Measurements from ENCODE around the gene CDCA7.
"Not testable (repeated sequence)": the region's sequence is repeated elsewhere in the genome, so short reads cannot be mapped to it uniquely, and the experiment has no call there.

Gene CDCA7

DNA sequence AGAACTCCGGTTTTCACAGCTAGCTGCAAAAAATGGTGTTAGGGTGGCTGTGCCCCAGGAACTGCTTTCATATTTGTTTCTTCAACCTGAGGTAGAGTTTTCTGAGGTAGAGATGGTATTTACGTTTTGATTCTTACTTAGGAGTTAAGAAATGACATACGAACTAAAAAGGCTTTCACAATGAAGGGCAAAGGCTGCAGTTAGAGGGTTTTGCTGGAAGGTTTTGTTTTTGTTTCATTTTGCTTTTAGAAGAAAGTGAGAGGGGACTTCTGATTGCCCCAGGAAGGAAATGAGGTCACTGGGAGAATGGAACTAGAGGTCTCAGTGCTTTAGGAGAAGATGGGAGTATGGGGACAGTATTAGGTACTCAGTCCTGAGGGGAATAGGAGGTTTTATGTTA lies 15.5 kb downstream of the CDCA7 start:
- DNase-seq = no peak

DNA sequence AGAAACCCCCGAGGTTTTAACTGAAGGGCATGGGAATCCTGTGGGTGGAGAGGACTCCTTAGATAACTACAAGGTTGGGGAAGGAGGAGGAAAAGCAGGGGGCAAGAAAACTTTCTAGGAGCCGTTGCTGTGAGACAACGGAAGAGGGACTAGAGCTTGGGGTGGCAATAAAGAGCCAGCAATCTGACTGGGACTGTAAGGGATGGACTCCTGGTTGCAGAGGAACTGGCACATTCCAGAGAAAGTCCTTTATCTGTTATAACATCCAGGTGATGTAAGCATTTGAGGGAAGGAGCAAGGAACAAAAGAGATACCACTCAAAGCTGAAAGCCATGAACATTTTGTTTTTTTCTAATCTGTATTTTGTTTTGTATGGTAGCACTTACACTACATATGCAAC lies 16.4 kb downstream of the CDCA7 start:
- no peak for DNase-seq

DNA sequence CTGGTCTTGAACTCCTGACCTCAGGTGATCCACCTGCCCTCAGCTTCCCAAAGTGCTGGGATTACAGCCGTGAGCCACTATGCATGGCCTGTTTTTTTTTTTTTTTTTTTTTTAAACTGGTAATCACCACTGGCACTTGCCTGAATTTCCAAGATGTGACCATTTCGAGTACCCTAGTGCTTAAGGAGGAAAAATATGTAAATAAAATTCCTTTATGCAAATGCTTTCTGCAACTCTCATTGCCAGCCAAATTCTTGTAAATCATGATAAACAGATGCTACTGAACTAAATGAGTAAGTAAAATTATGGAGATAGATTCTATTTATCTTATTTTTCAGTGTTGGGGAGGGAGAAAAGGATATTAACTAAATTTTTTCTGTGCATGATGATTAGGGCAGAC lies 18.6 kb downstream of the CDCA7 start:
- DNase-seq = no peak

DNA sequence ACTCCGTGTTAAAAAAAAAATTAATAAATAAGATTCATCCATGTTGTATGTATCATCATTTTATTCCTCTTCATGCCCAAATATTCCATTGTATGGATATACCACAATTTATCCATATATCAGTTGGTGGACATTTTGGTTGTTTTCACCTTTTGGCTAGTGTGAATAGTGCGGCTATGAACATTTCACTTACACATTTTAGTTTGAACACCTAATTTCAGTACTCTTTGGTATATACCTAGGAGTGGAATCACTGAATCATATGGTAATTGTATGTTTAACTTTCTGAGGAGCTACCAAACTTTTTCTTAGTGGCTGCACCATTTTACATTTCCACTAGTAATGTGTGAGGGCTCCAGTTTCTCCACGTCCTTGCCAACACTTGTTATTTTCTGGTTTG lies 20.0 kb downstream of the CDCA7 start:
- DNase-seq = no peak

DNA sequence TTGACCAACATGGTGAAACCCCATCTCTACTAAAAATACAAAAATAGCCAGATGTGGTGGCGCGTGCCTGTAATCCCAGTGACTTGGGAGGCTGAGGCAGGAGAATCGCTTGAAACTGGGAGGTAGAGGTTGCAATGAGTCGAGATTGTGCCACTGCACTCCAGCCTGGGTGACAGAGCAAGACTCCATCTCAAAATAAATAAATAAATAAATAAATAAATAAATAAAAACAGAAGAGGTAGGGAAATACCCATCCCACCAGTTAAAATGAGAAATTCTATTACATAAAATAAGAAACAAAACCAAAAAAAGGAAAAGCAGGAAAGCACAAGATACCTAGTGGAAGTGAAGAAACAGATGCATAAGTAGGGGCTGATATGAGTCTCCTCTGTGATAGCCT lies 30.9 kb downstream of the CDCA7 start:
- not testable (repeated sequence) for DNase-seq

DNA sequence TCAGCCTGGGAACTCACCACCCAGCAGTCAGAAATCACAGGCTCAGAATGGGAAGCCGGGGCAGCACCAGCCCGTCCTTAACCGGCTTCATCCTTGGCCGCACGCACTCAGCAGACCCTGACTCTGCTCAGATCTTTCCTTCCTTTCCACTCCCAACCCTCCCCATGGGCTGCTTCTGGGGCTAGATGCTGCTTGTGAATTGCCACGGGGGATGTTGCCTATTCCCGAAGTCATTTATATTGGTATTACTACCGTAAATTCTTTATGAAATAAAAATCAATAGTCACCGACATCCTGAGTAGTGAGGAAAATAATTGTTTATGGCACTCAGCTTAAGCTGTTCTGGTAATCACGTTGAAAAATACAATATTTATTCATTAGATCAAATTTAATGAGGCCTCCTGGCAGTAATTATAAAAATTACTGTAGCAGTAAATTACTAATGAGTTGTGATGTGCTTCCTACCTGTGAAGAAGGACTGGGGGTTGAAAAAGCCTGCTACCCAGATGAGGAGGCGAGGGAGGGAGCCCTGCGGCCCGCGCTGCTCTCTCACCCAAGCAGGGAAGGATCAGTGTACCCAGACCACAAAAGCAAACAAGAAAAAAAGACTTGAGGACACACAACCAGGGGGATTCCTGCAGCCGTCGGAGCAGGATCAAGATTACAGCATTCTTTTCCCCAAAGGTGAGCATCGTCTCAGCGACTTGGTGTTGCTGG lies 31.5 kb downstream of the CDCA7 start:
- DNase-seq = no peak

DNA sequence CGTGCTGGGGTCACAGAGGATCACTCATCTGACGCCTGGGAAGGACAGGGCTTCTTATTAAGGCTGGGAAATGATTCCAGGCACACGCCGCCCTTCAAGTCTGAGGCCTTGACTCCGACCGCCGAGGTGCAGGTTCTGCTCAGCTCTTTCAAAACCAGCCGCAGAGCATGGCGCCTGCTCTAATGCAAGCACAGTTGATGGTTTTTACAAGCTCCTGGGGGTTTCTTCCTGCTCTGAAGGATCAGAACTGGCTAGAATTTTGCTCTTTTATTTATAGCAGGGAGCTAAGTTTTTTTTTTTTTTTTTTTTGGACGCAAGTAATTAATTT lies 32.0 kb downstream of the CDCA7 start:
- no peak for DNase-seq

DNA sequence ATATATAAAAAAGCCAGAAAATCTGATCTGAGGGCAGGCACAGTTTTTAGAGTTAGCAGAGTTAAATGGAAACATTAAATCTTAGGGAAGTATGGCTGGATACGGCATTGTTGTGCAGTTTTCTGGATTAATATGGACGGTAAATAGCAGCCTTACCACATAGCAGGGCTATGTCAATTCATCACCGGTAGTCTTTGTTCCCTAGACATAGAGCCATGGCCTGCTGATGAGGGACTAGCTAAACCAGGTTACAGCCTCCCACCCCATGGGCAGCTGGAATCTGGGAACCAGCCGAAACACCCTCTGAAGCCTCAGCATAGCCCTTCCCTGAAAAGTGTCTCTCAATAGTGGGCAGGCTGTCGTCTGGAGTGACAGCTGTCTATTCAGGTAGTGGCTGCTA lies 32.4 kb downstream of the CDCA7 start:
- DNase-seq = no peak

DNA sequence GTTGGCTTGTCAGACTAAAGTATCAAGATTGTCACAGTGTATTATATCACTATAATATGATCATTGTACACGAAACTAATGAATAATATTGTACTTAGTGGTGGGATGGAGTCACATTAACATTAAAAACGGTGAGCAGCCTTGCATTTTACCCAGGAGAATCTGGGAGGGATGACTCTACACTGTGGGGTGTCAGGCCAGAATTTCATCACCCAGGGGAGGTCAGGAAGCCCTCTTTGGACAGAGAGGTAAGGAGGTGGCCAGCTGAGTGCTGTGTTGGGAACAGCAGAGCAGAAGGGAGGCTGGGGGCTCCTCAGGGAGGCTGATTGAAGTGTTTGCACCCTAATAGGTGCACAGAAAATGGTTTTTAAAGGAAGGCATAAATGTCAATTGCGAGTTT lies 33.0 kb downstream of the CDCA7 start:
- DNase-seq = no peak

DNA sequence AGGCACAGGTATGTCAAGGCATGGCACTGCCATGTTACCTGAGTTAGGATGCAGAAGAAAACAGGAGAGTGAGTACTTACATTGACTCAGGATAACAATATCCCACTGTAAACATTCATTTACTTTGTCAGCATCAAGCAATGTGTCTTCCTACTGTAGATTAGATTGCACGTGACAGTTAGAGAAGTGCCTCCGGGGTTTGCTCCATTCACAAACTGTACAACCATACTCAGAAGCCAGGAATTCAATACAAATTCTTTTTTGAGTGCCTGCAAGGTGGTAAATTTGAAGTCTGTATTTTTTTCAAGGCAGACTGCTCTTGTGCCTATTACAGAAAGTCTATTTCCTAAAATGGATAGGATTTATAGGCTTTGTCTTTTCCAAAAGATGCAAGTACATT lies 34.1 kb downstream of the CDCA7 start:
- no peak for DNase-seq

DNA sequence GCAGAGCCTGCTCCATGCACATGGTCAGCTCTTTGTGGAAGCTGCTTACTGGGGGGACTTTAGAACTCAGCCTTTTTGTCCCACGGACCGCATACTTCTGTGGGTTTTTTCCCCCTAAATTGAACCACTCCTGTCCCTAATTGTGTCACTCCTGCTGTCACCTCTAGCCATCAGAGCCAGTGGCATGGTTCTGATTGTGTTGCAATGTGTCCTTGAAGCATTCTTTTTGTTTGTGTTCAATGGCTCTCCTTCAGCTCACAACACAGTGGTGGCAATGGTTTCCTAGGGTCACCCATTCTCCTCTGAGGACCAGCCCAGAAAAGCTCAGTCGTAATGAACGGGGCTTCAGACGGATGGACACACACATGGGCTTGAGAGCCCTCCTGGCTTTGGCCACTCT lies 35.4 kb downstream of the CDCA7 start:
- no peak for DNase-seq

DNA sequence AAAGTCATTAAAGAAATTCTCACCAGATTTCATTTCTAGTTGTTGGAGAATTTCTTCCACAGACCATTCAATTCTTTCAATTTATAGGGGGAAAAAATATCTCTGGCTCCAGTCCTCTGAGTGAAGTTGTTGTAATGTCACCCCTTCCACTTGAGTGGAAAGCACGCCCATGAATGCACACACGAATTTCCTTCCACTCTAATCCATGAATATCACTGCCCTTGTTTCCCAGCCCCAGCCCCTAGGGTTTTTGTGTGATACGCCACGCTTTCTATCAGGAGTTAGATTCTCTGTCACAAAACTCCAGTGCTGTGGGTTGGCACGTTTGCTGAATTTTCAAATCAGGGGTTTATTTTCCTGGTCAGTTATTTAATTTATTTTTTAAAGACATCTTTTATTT lies 38.1 kb downstream of the CDCA7 start:
- no peak for DNase-seq

DNA sequence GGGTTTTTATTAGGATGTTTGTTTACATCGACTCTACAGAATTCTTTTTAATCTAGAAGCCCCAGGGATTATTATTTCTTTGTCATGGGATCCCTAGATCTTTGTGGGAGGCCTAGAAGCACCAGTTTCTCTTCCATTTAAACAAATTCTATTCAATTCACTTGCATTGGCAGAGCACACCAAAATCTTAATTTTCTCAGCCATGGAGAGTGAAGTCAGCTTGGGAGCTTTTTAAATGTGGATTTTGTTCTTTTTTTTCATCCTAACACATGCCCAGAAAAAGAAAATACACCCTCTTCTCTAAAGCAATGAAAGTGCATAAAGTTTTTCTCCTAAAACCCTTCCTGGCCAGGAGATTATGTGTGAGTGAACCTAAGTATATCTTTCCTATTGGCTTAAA lies 38.5 kb downstream of the CDCA7 start:
- DNase-seq = no peak

DNA sequence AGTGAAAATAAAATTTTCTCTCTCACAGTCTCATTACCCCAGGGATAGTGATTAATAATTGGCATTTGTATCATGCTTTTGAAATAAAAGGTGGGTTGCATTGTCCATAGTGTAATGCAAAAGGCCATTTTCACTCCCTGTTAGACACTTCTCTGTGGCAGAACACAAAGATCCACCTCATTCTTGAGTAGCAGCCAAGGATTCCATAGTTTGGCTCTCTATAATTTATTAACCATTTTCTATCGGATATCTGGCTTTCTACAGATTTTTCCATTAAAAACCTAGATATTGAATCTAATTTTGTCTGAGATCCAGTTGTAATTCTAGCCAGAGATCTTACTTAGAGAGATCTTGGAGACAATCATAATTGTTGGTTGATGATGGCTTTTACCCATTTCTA lies 39.0 kb downstream of the CDCA7 start:
- no peak for DNase-seq

DNA sequence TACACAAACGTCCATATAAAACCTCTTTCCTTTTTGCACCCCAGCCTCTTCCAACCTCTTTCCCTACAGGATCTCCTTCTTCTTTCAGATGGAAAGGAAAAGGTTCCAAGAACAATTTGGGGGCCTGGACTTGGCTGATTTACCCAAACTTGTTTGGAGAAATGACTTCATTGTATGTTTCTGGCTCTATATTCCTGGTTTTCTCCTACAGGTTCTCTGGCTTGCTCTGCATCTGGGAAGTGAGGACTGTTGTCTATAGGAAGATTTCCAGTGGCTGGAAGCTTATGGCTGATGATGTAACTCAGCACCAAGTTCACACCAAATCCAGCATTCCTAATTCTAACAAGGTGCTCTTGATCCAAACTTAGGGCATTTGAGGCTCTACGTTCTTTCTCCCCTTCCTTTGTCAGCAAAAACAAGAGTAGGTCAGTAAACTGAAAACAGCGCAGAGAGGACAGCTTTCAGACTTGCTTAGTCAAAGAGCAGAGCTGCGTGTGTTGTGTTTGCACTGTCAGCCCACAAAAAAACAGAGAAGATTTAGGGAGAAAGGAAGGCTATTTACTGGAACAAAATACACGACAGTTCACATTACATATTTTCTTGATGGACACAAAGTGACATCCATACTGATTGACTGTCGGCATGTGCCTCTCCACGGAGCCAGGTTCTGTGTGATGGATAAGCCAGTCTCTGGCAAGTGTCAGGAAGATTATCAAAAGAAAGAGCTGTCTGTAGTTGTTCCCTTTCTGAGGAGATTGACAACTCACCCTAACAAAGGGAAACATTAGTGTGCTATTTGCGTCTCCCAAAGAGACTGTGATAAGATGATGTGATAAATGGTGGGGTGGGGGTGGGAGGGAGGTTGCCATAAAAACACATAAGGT lies 39.7 kb downstream of the CDCA7 start:
- no peak for DNase-seq

DNA sequence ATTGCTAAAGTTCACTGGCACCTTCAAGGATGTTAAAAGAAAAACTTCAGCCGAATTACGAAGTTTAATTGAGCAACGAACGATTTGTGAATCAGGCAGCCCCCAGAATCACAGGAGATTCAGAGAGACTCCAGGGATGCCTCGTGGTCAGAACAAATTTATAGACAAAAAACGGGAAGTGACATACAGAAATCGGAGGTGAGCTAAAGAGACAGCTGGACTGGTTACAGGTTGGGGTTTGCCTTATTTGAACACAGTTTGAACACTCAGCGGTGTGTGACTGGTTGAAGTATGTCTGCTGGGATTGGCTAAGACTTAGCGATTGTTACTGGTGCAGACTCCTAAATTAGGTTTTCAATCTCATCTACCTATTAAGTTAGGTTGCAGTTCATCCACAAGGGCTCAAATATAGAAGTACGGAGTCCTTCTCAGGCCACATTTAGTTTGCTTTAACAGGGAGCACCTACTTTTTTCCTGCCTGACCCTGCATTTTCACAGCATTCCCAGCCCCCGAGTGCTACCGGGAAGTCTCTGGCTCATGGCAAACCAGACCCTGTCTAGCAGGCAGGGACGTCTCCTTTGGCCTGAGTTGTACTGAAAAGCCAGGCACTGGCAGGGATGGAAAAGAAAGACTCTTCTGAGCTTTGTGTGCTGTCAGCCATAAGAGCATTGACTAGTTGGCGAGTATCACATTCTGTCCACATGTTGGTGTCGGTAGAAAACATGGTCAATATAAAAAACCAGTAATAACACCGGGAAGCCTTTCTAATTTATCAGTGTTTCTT lies 41.1 kb downstream of the CDCA7 start:
- no peak for DNase-seq

DNA sequence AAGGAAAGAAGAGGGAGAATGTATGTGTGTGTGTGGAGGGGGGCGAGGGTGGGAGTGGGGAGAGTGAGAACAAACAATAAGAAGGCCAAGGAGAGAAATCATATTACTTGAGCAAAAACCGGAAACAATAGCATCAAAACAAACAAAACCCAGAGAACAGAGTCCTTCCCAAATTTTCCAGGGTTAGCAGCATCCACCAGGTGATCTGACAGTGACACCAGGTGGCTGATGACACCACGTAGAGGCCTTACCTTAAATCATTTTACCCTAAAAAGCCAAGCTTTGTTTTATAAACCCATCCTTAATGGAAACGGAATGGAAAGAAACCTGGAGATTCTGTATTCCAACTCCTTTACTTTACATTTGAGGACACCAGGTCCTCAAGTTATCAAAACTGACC lies 42.9 kb downstream of the CDCA7 start:
- DNase-seq = no peak

DNA sequence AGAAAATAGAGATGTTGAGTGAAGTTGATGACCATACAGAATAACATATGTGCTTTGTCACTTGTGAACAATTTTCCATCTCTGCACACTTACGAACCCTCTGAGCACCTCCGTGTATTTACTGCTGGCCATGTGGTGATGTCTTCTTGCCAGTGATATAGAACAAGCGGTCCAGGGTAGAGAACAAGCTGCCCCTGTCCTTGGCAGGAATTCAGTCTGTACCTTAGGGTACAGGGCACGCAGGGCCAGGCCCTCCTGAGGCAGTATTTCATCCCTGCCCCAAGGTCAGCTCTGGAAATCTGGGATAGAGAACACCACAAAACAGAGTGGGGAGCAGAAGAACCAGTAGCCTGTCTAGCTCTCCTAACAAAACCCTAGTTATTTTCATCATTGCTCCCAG lies 44.6 kb downstream of the CDCA7 start:
- DNase-seq = no peak

DNA sequence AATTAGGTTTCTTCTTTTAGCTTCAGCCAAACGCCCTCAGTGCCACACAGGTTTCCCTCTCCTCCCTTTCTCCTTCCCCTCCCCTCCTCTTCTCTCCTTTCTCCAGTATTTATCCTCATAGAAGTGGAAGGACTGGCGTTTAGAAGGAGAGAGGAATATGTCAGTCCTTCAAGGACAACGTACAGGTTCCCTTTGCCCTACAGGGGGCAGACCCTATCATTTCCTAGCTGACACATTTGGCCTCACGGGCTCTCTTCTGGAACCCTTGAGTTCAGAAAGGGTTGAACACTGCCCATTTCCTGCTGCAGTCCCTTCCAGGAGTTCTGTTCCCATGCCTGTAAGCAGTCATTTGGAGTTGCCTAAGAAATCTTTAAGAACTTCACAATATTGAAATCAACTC lies 46.1 kb downstream of the CDCA7 start:
- no peak for DNase-seq

DNA sequence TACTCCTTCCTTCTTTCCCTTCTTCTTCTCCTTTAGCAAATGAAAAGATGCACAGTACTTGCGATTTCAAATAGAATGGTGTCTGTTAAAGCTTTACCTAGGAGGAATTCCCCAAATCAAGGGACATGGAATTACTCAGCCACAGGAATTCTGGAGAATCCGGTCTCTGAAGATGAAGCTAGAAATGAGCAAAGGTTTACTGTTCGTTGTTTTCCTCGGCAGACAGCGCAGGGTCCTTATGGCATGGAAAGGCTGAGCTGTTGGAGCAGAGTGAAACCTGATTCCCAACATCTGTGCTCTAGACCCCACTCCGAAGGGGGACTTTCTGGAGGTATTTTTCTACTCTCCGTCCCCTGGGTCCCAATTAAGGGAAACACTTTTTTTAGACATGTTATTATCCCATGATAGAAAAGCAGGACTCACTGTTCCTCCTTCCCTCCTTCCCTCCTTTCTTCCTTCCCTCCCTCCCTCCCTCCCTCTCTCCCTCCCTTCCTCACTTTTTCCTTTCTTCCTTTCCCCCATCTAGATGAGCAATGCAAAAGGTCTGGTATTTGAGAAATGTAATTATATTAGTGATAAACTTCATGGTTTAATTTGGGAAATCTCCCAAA lies 47.1 kb downstream of the CDCA7 start:
- peak; percentile 32 for DNase-seq

DNA sequence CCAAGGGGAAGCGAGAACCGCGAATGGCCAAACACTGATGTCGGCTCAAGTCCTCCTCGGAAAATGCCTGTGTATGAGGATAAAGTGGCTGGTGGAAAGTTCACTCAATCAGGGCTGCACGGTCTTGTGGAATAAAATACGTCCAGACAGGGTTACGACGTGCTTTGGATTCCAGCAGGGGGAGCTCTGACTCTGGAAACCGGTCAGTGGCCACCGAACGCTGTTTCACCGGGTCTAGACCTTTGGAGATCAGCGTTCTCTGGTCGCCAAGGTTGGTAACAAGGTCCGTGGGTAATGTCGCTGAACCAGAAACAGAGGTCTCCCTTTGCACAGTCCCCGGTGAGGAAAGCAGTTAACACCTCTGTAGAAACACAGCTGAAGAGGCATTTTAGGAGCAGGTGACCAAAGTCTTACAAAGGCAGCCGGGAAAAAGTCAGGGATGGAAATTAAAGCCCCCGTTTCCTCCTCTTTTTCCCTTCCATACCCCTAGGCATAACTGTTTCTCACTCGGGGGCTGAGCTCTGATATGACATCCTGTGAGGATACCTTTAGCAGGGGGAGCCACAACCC lies 47.8 kb downstream of the CDCA7 start:
- peak; percentile 80 for DNase-seq

DNA sequence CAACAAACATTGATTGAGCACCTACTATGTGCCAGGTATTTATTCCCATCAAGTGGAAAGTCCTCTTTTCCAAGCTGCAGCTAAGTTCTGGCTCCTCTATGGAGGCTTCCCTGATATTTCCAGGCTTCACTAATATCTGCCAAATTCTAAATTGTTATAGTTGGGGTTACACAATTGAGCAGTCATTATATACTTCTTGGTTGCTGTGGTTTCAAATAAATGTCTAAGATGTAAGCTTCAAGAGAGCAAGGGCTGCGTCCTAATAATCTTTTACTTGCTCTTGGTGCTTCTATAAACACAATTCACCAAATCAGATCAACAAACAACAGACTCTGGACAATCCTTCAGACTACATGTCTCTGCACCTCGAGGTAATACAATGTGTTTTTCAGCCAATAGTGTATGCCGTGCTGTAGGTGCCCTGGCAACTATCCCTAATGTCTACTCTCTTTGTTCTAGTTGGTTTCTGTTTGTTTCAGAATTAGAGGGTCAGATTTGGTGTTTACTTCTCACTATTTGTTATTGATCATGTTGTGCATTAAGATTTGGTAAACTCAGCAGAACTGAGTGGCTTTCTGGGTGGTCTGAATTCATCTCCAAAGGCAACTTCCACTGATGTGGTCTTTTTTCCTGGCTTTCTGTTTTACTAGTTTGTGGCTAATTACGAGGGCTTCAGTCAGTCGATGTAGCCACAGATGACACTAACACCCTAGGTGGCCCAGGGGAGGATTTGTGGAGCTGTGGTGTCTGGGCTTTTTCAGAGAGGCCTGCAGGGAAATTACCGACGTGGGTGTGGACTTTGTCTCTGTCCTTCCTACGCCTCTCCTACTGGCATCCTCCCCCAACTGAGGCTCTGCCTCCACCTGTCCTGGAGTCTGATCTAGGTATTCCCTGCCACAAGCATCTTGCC lies 50.4 kb downstream of the CDCA7 start:
- no peak for DNase-seq

All from fibroblast of upper back skin (primary cell).